HG03520 (cell line): ENCODE results near the gene BACH2.

Source experiments
- ATAC-seq: cut with Tn5 transposase; IDR thresholded peaks from one replicate; pipeline ENCODE4 v1.9.1; 2021; ENCODE audit warnings: mild to moderate bottlenecking, moderate library complexity; ENCODE audit not compliant: unreplicated experiment

Gene BACH2

GRCh38 chr6:90008189-90008907 lies 288.3 kb downstream of the BACH2 start:
- peak; percentile 70 for ATAC-seq

GRCh38 chr6:90005048-90005827 lies 291.4 kb downstream of the BACH2 start:
- no peak for ATAC-seq

GRCh38 chr6:90004511-90004910 lies 292.1 kb downstream of the BACH2 start:
- ATAC-seq: no peak

GRCh38 chr6:90003941-90004340 lies 292.7 kb downstream of the BACH2 start:
- no peak for ATAC-seq

GRCh38 chr6:90003069-90003795 lies 293.4 kb downstream of the BACH2 start:
- no peak for ATAC-seq

- no peak for ATAC-seq
Measured at GRCh38 chr6:90000864-90001731, 295.5 kb downstream of the BACH2 start.

- no peak for ATAC-seq
Measured at GRCh38 chr6:89999945-90000825, 296.5 kb downstream of the BACH2 start.

- no peak for ATAC-seq
Measured at GRCh38 chr6:89999154-89999553, 297.5 kb downstream of the BACH2 start.

GRCh38 chr6:89997456-89998445 lies 298.9 kb downstream of the BACH2 start:
- ATAC-seq: no peak

- no peak for ATAC-seq
Measured at GRCh38 chr6:89993411-89993810, 303.2 kb downstream of the BACH2 start.

GRCh38 chr6:89992818-89993217 lies 303.8 kb downstream of the BACH2 start:
- no peak for ATAC-seq

GRCh38 chr6:89989742-89990141 lies 306.9 kb downstream of the BACH2 start:
- no peak for ATAC-seq

- no peak for ATAC-seq
Measured at GRCh38 chr6:89987830-89988229, 308.8 kb downstream of the BACH2 start.

- ATAC-seq: no peak
Measured at GRCh38 chr6:89987140-89987539, 309.5 kb downstream of the BACH2 start.

GRCh38 chr6:89986650-89987074 lies 310.0 kb downstream of the BACH2 start:
- ATAC-seq: no peak

- no peak for ATAC-seq
Measured at GRCh38 chr6:89985751-89986493, 310.7 kb downstream of the BACH2 start.

- no peak for ATAC-seq
Measured at GRCh38 chr6:89984926-89985750, 311.5 kb downstream of the BACH2 start.
